Neuronal stem cell (in vitro differentiated cells): ENCODE measurements around the gene TACC2.

Experiments used
- DNase-seq: peaks from one replicate; pipeline ENCODE4 v3.0.0-alpha.2; 2013; ENCODE audit warnings: low spot score
- H2AFZ ChIP-seq: one replicate; pipeline ENCODE4 v1.6.1; 2013; ENCODE audit warnings: mild to moderate bottlenecking, low read length, inconsistent platforms
- H2AK5ac ChIP-seq: 2 replicates; pipeline ENCODE4 v1.6.1; 2013; ENCODE audit warnings: low read depth, mild to moderate bottlenecking, inconsistent platforms, low read length, moderate library complexity, mixed read lengths
- H2BK120ac ChIP-seq: 2 replicates; pipeline ENCODE4 v1.6.1; 2013; ENCODE audit warnings: low read depth, mild to moderate bottlenecking, inconsistent platforms, low read length, moderate library complexity, mixed read lengths
- H2BK12ac ChIP-seq: one replicate; pipeline ENCODE4 v1.6.1; 2013; ENCODE audit warnings: low read length, inconsistent platforms
- H2BK15ac ChIP-seq: 2 replicates; pipeline ENCODE4 v1.6.1; 2013; ENCODE audit warnings: mild to moderate bottlenecking, low read length, inconsistent platforms, mixed read lengths
- H2BK5ac ChIP-seq: one replicate; pipeline ENCODE4 v1.6.1; 2013; ENCODE audit warnings: inconsistent platforms, mild to moderate bottlenecking, low read length, moderate library complexity
- H3K14ac ChIP-seq: one replicate; pipeline ENCODE4 v1.6.1; 2013; ENCODE audit warnings: low read length, inconsistent platforms
- H3K18ac ChIP-seq: 2 replicates; pipeline ENCODE4 v1.6.1; 2013; ENCODE audit warnings: low read length, inconsistent platforms
- H3K23ac ChIP-seq: 2 replicates; pipeline ENCODE4 v1.6.1; 2013; ENCODE audit warnings: low read depth, mild to moderate bottlenecking, mixed read lengths, low read length, inconsistent platforms; ENCODE audit not compliant: poor library complexity
- H3K27ac ChIP-seq: replicated peaks from 3 replicates; pipeline ENCODE4 v1.5.1; 2013; ENCODE audit warnings: low read length, inconsistent platforms
- H3K27me3 ChIP-seq, 3 experiments: 2 replicates each; pipeline ENCODE4 v1.6.1; 2013; ENCODE audit warnings: low read length in 3 of 3, mild to moderate bottlenecking in 2 of 3, inconsistent platforms in 1 of 3, low read depth in 1 of 3, mixed read lengths in 1 of 3, moderate library complexity in 1 of 3; ENCODE audit not compliant: control insufficient read depth in 3 of 3, insufficient read depth in 3 of 3
- H3K36me3 ChIP-seq, 2 donors: replicated peaks in 1 of 2; 2 replicates each; pipeline ENCODE4 v1.6.1; 2013; ENCODE audit warnings: low read length in 2 of 2; ENCODE audit not compliant: control insufficient read depth in 2 of 2, insufficient read depth in 2 of 2
- H3K4ac ChIP-seq: 2 replicates; pipeline ENCODE4 v1.6.1; 2013; ENCODE audit warnings: inconsistent platforms, mild to moderate bottlenecking, low read length, moderate library complexity
- H3K4me1 ChIP-seq, 2 donors: 1 replicate in 1 of 2; 2 replicates in 1 of 2; pipeline ENCODE4 v1.6.1; 2013; ENCODE audit warnings: low read length in 2 of 2, low read depth in 1 of 2; ENCODE audit not compliant: control insufficient read depth in 2 of 2, insufficient read depth in 1 of 2
- H3K4me2 ChIP-seq: one replicate; pipeline ENCODE4 v1.6.1; 2013; ENCODE audit warnings: mild to moderate bottlenecking, low read length, inconsistent platforms; ENCODE audit not compliant: insufficient read depth, poor library complexity, severe bottlenecking
- H3K4me3 ChIP-seq, 2 donors: 2 replicates each; pipeline ENCODE4 v1.5.1; 2013; ENCODE audit warnings: low read length in 2 of 2, mild to moderate bottlenecking in 2 of 2, inconsistent platforms in 1 of 2, moderate library complexity in 1 of 2
- H3K79me1 ChIP-seq: one replicate; pipeline ENCODE4 v1.6.1; 2013; ENCODE audit warnings: low read depth, mild to moderate bottlenecking, inconsistent platforms, low read length, moderate library complexity
- H3K9ac ChIP-seq: one replicate; pipeline ENCODE4 v1.6.1; 2013; ENCODE audit warnings: mild to moderate bottlenecking, low read depth, low read length, inconsistent platforms; ENCODE audit not compliant: poor library complexity
- H3K9me3 ChIP-seq, 2 donors: replicated peaks in 1 of 2; 2 replicates each; pipeline versions ENCODE3 to v1.6.1; 2013; ENCODE audit warnings: low read length in 2 of 2, mild to moderate bottlenecking in 2 of 2, inconsistent platforms in 1 of 2, low read depth in 1 of 2, mixed read lengths in 1 of 2, moderate library complexity in 1 of 2; ENCODE audit not compliant: control insufficient read depth in 2 of 2, insufficient read depth in 1 of 2
- H4K8ac ChIP-seq: one replicate; pipeline ENCODE4 v1.6.1; 2013; ENCODE audit warnings: low read depth, mild to moderate bottlenecking, inconsistent platforms, low read length, moderate library complexity
- H4K91ac ChIP-seq: one replicate; pipeline ENCODE4 v1.6.1; 2013; ENCODE audit warnings: low read length, low read depth, mild to moderate bottlenecking, inconsistent platforms; ENCODE audit not compliant: poor library complexity
- WGBS, 2 donors: extraction: QIAGEN DNeasy Blood & Tissue Kit; methylation state at CpG; one replicate each; pipeline ENCODE4 v1.1.7; 2013; ENCODE audit warnings: missing lambda C conversion rate in 2 of 2, mixed read lengths in 1 of 2; ENCODE audit not compliant: insufficient read length in 2 of 2, insufficient replicate concordance in 1 of 2; ENCODE audit errors: extremely low coverage in 2 of 2; 5-methylcytosine and 5-hydroxymethylcytosine counted together

The TACC2 gene

GRCh38 chr10:122148876-122149560 lies 160.1 kb downstream of the TACC2 start:
- no peak overlapping the region for H3K27ac ChIP-seq
- peaks cover 6 to 35% of the 10 kb centered on the region in 2 donors for H3K36me3 ChIP-seq
- peaks cover 2 to 22% of the 10 kb centered on the region in 2 donors for H3K9me3 ChIP-seq
- no CpG with 5 or more reads among the region's 15 CpGs for WGBS, 2 donors
- no peaks in the 10 kb centered on the region for H3K27me3 ChIP-seq
- no peak overlapping the region for H3K4me2 ChIP-seq
- no peak overlapping the region for H2BK15ac ChIP-seq
- no peak for DNase-seq
- H3K79me1 ChIP-seq, result peaks cover 3% of the 10 kb centered on the region
- H4K91ac ChIP-seq, result no peak overlapping the region
- H2BK120ac ChIP-seq, result no peak overlapping the region
- no peak overlapping the region for H3K23ac ChIP-seq
- H3K4me1 ChIP-seq, result peaks cover 22% of the 10 kb centered on the region in 2 donors
- no peak overlapping the region for H3K4ac ChIP-seq
- H2AK5ac ChIP-seq, result no peak overlapping the region
- no peak overlapping the region for H3K4me3 ChIP-seq
- H4K8ac ChIP-seq, result no peak overlapping the region
- no peak overlapping the region for H3K14ac ChIP-seq
- no peak overlapping the region for H2BK5ac ChIP-seq
- H3K9ac ChIP-seq, result no peak overlapping the region
- H2AFZ ChIP-seq, result peak overlapping the region; percentile 58
- no peak overlapping the region for H2BK12ac ChIP-seq
- H3K18ac ChIP-seq, result peak overlapping the region; percentile 53

GRCh38 chr10:122149561-122150505 lies 160.9 kb downstream of the TACC2 start:
- no CpG with 5 or more reads among the region's 41 CpGs for WGBS, 2 donors
- Histone ChIP-seq H3K18ac (peak overlapping the region; percentile 81), H3K4me2 (no peak overlapping the region), H2AFZ (no peak overlapping the region), H4K8ac (no peak overlapping the region), H3K9me3 (peaks cover 2 to 16% of the 10 kb centered on the region in 2 donors), H3K36me3 (peaks cover 4 to 27% of the 10 kb centered on the region in 2 donors), H2BK5ac (peak overlapping the region; percentile 63), H2BK15ac (peak overlapping the region; percentile 88), H2BK120ac (no peak overlapping the region), H2BK12ac (no peak overlapping the region), H3K27me3 (no peaks in the 10 kb centered on the region), H3K9ac (peak overlapping the region; percentile 25), H3K4me1 (peaks cover 25 to 29% of the 10 kb centered on the region in 2 donors), H4K91ac (no peak overlapping the region), H2AK5ac (peak overlapping the region; percentile 84), H3K23ac (peak overlapping the region; percentile 17), H3K4me3 (no peak overlapping the region), H3K79me1 (peaks cover 3% of the 10 kb centered on the region), H3K14ac (peak overlapping the region; percentile 73), H3K27ac (no peak overlapping the region), H3K4ac (peak overlapping the region; percentile 8)
- DNase-seq, result no peak

GRCh38 chr10:122151121-122151694 lies 162.2 kb downstream of the TACC2 start:
- Histone ChIP-seq H3K79me1 (no peaks in the 10 kb centered on the region), H4K91ac (no peak overlapping the region), H3K4ac (no peak overlapping the region), H2AK5ac (peak overlapping the region; percentile 49), H3K36me3 (peaks cover 2 to 14% of the 10 kb centered on the region in 2 donors), H3K4me1 (peaks cover 28 to 30% of the 10 kb centered on the region in 2 donors), H2AFZ (no peak overlapping the region), H3K27ac (no peak overlapping the region), H2BK12ac (no peak overlapping the region), H2BK5ac (no peak overlapping the region), H2BK120ac (no peak overlapping the region), H3K9ac (no peak overlapping the region), H3K23ac (no peak overlapping the region), H3K4me2 (no peak overlapping the region), H3K4me3 (no peak overlapping the region), H3K27me3 (no peaks in the 10 kb centered on the region), H2BK15ac (no peak overlapping the region), H4K8ac (no peak overlapping the region), H3K14ac (no peak overlapping the region), H3K18ac (peak overlapping the region; percentile 13), H3K9me3 (peaks cover 0 to 2% of the 10 kb centered on the region in 2 donors)
- DNase-seq, result no peak
- no CpG with 5 or more reads among the region's 5 CpGs for WGBS, 2 donors
